Endothelial cell (in vitro differentiated cells): ENCODE results near the gene PAFAH1B2. TPM values are rescaled to one million over a fixed set of nuclear protein-coding genes. Genes with fewer than 3 reads are reported as not detected.
A peak's percentile ranks its signal among the peaks of the same experiment; 100 is the strongest.
"Not testable (repeated sequence)": the region's sequence is repeated elsewhere in the genome, so short reads cannot be mapped to it uniquely, and the experiment has no call there.

Experiments
- DNase-seq: peaks from one replicate; pipeline ENCODE4 v3.0.0; 2021; ENCODE audit warnings: low spot score
- H3K27ac Mint-ChIP-seq: one replicate; pipeline ENCODE4 v1.8.0; 2021; ENCODE audit warnings: mixed read lengths, inconsistent platforms; ENCODE audit not compliant: unreplicated experiment
- H3K27me3 Mint-ChIP-seq: one replicate; pipeline ENCODE4 v1.8.0; 2021; ENCODE audit warnings: mild to moderate bottlenecking, moderate library complexity, mixed read lengths, inconsistent platforms; ENCODE audit not compliant: unreplicated experiment
- H3K36me3 Mint-ChIP-seq: one replicate; pipeline ENCODE4 v1.8.0; 2021; ENCODE audit warnings: mild to moderate bottlenecking, low read depth, mixed read lengths, inconsistent platforms; ENCODE audit not compliant: unreplicated experiment
- H3K4me1 Mint-ChIP-seq: one replicate; pipeline ENCODE4 v1.8.0; 2021; ENCODE audit warnings: mild to moderate bottlenecking, mixed read lengths, inconsistent platforms; ENCODE audit not compliant: unreplicated experiment
- H3K4me3 Mint-ChIP-seq: one replicate; pipeline ENCODE4 v1.8.0; 2021; ENCODE audit warnings: mild to moderate bottlenecking, mixed read lengths, inconsistent platforms; ENCODE audit not compliant: unreplicated experiment
- H3K9me3 Mint-ChIP-seq: one replicate; pipeline ENCODE4 v1.8.0; 2021; ENCODE audit warnings: mixed read lengths, inconsistent platforms; ENCODE audit not compliant: unreplicated experiment
- CTCF ChIP-seq: fragments of 200-600 bp; sonication (generic); IDR thresholded peaks from one replicate; pipeline ENCODE4 v1.5.0; 2021; ENCODE audit warnings: antibody characterized with exemption; ENCODE audit not compliant: unreplicated experiment
- total RNA-seq: library from RNA; stranded (reverse); fragmentation: NEBNext Ultra II Directional; extraction: Animal tissue kit (Norgen Biotek cat#: 25700); gene quantifications from one replicate; pipeline ENCODE4 v1.2.1, GENCODE V29; 2021; ENCODE audit not compliant: unreplicated experiment

PAFAH1B2 gene
- total RNA-seq, 1 donor from 2014 or later: 87.4 TPM

GRCh38 chr11:117182551-117182935, 38.5 kb downstream of the PAFAH1B2 start:
- no peak for DNase-seq
- Mint-ChIP-seq H3K27me3 (peaks cover 11% of the 10 kb centered on the region), H3K9me3 (no peaks in the 10 kb centered on the region), H3K4me1 (peaks cover 24% of the 10 kb centered on the region), H3K4me3 (no peak overlapping the region), H3K36me3 (peaks cover 24% of the 10 kb centered on the region), H3K27ac (no peak overlapping the region)
- TF ChIP-seq CTCF: no peak

- Mint-ChIP-seq H3K36me3 (peaks cover 24% of the 10 kb centered on the region), H3K4me1 (peaks cover 18% of the 10 kb centered on the region), H3K27me3 (peaks cover 11% of the 10 kb centered on the region)
- not testable (repeated sequence) for H3K4me3 Mint-ChIP-seq, DNase-seq, H3K27ac Mint-ChIP-seq, H3K9me3 Mint-ChIP-seq
Measured at GRCh38 chr11:117183178-117183577, 39.1 kb downstream of the PAFAH1B2 start.

- no peaks in the 10 kb centered on the region for H3K9me3 Mint-ChIP-seq
- H3K36me3 Mint-ChIP-seq: peaks cover 24% of the 10 kb centered on the region
- H3K4me3 Mint-ChIP-seq: no peak overlapping the region
- no peak overlapping the region for H3K27ac Mint-ChIP-seq
- peaks cover 11% of the 10 kb centered on the region for H3K27me3 Mint-ChIP-seq
- no peak for TF ChIP-seq CTCF
- DNase-seq: no peak
- H3K4me1 Mint-ChIP-seq: peaks cover 18% of the 10 kb centered on the region
Measured at GRCh38 chr11:117183724-117184349, 39.8 kb downstream of the PAFAH1B2 start.

- Mint-ChIP-seq H3K36me3 (peaks cover 28% of the 10 kb centered on the region), H3K27me3 (peaks cover 12% of the 10 kb centered on the region), H3K9me3 (no peaks in the 10 kb centered on the region), H3K27ac (no peak overlapping the region), H3K4me3 (peak overlapping the region; percentile 67), H3K4me1 (peaks cover 11% of the 10 kb centered on the region)
- DNase-seq: no peak
- no peak for TF ChIP-seq CTCF
Measured at GRCh38 chr11:117185736-117186430, 41.8 kb downstream of the PAFAH1B2 start.

GRCh38 chr11:117186431-117186761, 42.3 kb downstream of the PAFAH1B2 start:
- DNase-seq: no peak
- Mint-ChIP-seq H3K9me3 (no peaks in the 10 kb centered on the region), H3K27ac (no peak overlapping the region), H3K4me3 (no peak overlapping the region), H3K27me3 (peaks cover 12% of the 10 kb centered on the region), H3K36me3 (peaks cover 28% of the 10 kb centered on the region), H3K4me1 (peaks cover 8% of the 10 kb centered on the region)
- no peak for TF ChIP-seq CTCF
